Breast epithelium (tissue), 3 donors: ENCODE results near the gene GRIN1.
"Not testable (repeated sequence)": the region's sequence is repeated elsewhere in the genome, so short reads cannot be mapped to it uniquely, and the experiment has no call there.

Experiments used
- POLR2A ChIP-seq: fragments of 450-650 bp; IDR thresholded peaks from one replicate; pipeline ENCODE4 v1.6.1; 2016; ENCODE audit warnings: antibody characterized with exemption, mild to moderate bottlenecking, moderate library complexity
- TF ChIP-seq, protein P1 (sequence below), 3 donors: fragments of 450-650 bp; IDR thresholded peaks; one replicate each; pipeline ENCODE4 v1.5.1; 2016 to 2017; ENCODE audit warnings: antibody characterized with exemption in 3 of 3, mild to moderate bottlenecking in 3 of 3, moderate library complexity in 3 of 3

DNA sequence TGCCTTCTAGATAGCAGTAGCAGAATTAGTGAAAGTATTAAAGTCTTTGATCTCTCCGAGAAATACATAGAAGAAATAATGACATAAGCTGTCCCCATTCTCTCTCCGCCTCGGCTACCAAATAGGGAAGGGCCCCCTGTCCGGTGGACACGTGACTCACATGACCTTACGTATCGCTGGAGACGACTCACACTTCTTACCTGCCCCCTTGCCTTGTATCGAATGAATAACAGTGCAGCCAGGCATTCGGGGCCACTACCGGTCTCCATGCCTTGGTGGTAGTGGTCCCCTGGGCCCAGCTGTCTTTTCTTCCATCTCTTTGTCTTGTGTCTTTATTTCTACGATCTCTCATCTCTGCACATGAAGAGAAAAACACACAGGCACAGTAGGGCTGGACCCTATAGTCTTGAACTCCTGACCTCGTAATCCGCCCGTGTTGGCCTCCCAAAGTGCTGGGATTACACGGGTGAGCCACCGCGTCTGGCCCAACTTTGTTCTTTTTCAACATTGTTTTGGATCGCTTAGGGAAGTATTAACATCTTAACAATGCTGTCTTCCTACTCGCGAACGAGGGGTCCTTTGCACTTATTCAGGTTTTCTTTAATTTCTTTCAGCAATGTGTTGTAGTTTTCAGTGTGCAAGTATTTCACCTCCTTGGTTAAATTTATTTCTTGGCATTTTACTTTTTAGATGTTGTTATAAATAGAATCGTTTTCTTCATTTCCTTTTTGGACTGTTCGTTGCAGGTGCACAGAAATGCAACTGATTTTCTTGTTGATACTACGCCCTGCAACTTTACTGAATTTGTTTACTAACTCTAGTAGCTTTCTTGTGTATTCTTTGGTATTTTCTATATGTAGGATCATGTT, 16.8 kb upstream of the GRIN1 start:
- TF ChIP-seq, protein P1, sequence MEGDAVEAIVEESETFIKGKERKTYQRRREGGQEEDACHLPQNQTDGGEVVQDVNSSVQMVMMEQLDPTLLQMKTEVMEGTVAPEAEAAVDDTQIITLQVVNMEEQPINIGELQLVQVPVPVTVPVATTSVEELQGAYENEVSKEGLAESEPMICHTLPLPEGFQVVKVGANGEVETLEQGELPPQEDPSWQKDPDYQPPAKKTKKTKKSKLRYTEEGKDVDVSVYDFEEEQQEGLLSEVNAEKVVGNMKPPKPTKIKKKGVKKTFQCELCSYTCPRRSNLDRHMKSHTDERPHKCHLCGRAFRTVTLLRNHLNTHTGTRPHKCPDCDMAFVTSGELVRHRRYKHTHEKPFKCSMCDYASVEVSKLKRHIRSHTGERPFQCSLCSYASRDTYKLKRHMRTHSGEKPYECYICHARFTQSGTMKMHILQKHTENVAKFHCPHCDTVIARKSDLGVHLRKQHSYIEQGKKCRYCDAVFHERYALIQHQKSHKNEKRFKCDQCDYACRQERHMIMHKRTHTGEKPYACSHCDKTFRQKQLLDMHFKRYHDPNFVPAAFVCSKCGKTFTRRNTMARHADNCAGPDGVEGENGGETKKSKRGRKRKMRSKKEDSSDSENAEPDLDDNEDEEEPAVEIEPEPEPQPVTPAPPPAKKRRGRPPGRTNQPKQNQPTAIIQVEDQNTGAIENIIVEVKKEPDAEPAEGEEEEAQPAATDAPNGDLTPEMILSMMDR (IDR thresholded peaks at IDR 0.05) = not testable (repeated sequence)
- not testable (repeated sequence) for TF ChIP-seq POLR2A
